Mucosa of descending colon (tissue), 3 donors: ENCODE measurements around the gene CANT1. TPM values are rescaled to one million over a fixed set of nuclear protein-coding genes. Genes with fewer than 3 reads are reported as not detected.
"Not testable (repeated sequence)": the region's sequence is repeated elsewhere in the genome, so short reads cannot be mapped to it uniquely, and the experiment has no call there.

Experiments
- ATAC-seq: fragments of 200-7000 bp; cut with Tn5 transposase; one replicate; pipeline ENCODE4 v1.9.1; 2020; ENCODE audit warnings: mild to moderate bottlenecking, moderate library complexity
- DNase-seq, 3 donors: peaks; one replicate each; pipeline ENCODE4 v3.0.0-alpha.2; 2020
- H3K36me3 ChIP-seq: fragments of 200-600 bp; one replicate; pipeline ENCODE4 v1.8.0; 2021; ENCODE audit warnings: low read depth, mild to moderate bottlenecking
- H3K4me1 ChIP-seq: fragments of 200-600 bp; one replicate; pipeline ENCODE4 v1.8.0; 2021; ENCODE audit warnings: low read depth, mild to moderate bottlenecking
- H3K4me3 ChIP-seq: fragments of 200-600 bp; one replicate; pipeline ENCODE4 v1.8.0; 2021; ENCODE audit warnings: mild to moderate bottlenecking
- H3K9me3 ChIP-seq: fragments of 200-600 bp; one replicate; pipeline ENCODE4 v1.8.0; 2021; ENCODE audit warnings: mild to moderate bottlenecking
- intact Hi-C, 2 donors: fragments of 100-400 bp; cut with DNase I in 1 of 2; cut with micrococcal nuclease in 1 of 2; formaldehyde crosslinking; loops; one replicate each; pipeline versions ENCODE4 v1.11.0 to v1.11.1; 2022; cut with DNase I, micrococcal nuclease
- total RNA-seq, 3 donors: library from RNA; stranded (reverse); fragmentation: NEBNext Ultra II Directional in 2 of 3; extraction: Animal tissue kit (Norgen Biotek cat#: 25700) in 2 of 3; gene quantifications; one replicate each; pipeline versions ENCODE4 v1.2.1 to v1.2.4, GENCODE V29; 2021 to 2023
- TF ChIP-seq, protein P1 (sequence below): fragments of 200-600 bp; IDR thresholded peaks from one replicate; pipeline ENCODE4 v1.8.0; 2022; ENCODE audit warnings: antibody characterized with exemption, mild to moderate bottlenecking
- donor health status: DM: no; HTN: no; CAD: no; lungs with moderate emphysema.
- donor health status: DM: no; HTN: no; CAD: no.
- donor health status: DM: no; HTN: yes; CAD: no.

Gene CANT1
- total RNA-seq, 3 donors from 2014 or later, result 159 to 376 (median 242) TPM

DNA sequence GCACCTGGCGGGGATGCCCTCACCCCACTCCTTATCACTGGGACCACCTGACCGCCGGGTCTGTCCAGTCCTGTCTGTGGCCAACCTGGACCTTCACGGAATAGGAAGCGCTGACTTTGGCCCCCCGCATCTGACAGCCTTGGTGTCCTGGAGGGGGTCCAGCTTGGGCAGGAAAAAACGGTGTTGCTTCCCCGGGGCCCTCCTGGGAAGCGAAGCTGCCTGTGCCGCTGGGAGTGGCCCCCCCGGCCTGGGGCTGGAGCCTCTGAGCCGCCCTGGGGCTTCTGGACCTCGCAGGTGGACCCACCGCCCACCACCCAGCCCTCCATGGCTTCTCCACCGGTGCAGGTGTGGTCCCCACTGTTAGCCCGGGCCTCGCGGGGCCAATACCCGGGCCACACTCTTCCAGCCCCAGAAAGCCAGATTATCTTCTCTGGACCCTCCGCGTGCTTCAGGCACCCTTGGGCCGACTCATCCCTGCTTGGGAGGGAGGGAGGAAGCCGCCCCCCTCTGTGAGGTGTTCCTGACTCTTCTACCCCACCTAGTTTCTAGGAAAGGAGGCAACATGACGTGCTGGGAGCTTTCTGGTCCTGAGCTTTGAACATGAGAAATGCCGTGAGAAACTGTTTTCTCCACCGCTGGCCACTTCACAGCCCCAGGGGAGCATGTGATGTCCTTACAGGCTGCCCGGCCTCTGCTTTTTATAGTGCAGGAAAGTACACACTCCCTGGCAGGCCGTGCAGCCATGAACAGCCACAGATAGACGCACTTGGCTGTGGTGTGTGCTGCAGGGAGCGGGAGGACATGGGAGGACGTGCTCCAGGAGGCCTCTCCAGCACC is 15.6 kb upstream of the CANT1 start:
- Histone ChIP-seq H3K4me1 (peaks cover 50% of the 10 kb centered on the region), H3K9me3 (no peaks in the 10 kb centered on the region), H3K36me3 (no peaks in the 10 kb centered on the region), H3K4me3 (no peak overlapping the region)
- intact Hi-C loops, result no loop called here
- TF ChIP-seq, protein P1, sequence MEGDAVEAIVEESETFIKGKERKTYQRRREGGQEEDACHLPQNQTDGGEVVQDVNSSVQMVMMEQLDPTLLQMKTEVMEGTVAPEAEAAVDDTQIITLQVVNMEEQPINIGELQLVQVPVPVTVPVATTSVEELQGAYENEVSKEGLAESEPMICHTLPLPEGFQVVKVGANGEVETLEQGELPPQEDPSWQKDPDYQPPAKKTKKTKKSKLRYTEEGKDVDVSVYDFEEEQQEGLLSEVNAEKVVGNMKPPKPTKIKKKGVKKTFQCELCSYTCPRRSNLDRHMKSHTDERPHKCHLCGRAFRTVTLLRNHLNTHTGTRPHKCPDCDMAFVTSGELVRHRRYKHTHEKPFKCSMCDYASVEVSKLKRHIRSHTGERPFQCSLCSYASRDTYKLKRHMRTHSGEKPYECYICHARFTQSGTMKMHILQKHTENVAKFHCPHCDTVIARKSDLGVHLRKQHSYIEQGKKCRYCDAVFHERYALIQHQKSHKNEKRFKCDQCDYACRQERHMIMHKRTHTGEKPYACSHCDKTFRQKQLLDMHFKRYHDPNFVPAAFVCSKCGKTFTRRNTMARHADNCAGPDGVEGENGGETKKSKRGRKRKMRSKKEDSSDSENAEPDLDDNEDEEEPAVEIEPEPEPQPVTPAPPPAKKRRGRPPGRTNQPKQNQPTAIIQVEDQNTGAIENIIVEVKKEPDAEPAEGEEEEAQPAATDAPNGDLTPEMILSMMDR, result no peak
- ATAC-seq (peak; percentile 46), DNase-seq (peak in 2 of 3 donors; percentile 63 to 67)

DNA sequence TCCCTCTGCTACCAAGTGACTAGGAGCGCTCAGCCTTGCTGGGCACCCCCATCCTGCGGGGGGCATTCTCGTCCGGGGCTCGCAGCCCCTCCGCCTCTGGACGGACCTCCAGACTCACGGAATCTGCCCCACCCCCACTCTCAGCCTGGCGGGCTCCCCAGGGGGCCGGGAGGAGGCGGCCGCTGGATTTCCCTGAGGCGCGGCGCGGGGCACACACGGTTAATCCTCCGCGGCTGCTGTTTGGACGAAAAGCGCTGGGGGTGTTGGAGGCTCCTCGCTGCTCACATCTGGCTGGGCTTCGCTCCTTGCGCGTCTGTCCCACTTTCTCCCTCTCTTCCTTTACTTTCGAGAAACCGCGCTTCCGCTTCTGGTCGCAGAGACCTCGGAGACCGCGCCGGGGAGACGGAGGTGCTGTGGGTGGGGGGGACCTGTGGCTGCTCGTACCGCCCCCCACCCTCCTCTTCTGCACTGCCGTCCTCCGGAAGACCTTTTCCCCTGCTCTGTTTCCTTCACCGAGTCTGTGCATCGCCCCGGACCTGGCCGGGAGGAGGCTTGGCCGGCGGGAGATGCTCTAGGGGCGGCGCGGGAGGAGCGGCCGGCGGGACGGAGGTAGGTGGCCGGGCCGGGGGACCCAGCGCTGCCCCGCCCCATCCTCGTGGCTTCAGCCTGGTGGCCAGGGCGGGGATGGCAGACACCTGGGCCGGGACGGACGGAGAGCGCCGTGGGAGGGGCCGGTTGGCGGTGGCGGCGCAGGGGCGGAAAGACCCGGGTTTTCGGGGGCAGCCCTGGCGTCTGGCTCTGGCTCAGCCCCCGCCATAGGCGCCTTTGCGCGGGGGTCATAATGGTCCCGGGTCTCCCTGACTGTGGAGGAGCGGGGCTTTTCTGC is 14.6 kb upstream of the CANT1 start, which contains the start of gene C1QTNF1:
TSS of gene C1QTNF1 (plus strand) at position 284 of the 886 bp plus-strand sequence. CDS start 19,800 bp downstream, outside the sequence.
- DNase-seq, result peak; percentile 62 to 84 (median 69)
- intact Hi-C loops, result no loop called here
- Histone ChIP-seq H3K4me3 (no peak within 1 kb of the TSS), H3K36me3 (no peaks in the 10 kb centered on the region), H3K9me3 (no peaks in the 10 kb centered on the region), H3K4me1 (peaks cover 59% of the 10 kb centered on the region)
- peak; percentile 53 for ATAC-seq
- TF ChIP-seq, protein P1, result peak; percentile 20

DNA sequence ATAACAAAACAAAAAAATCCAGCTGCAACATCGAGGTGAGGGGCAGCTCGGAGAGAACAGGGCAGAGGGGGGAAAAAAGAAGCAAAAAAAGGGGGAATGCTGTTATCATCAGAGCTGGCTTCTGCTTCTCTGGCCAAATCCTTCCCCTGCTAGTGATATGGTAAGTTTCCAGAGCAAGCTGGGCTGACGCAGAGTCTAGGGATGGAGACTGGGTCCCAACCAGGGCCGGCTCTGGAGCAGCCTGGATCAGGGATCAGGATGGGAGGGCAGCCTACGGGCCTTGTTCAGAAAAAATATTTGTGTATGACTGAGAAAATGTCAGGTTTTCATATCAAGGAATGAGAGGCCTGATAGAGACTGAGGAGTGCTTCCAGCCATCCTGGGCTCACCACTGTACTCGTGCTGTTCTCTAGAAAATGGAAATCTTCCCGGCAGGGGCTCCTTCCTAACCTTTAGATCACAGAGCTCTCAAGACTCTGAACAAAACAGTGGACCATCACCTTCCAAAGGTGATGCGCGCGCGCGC is 13.7 kb upstream of the CANT1 start:
- DNase-seq, result no peak
- peaks cover 58% of the 10 kb centered on the region for H3K4me1 ChIP-seq
- no peak for ATAC-seq
- intact Hi-C loops, result no loop called here
- H3K36me3 ChIP-seq, result no peaks in the 10 kb centered on the region
- H3K9me3 ChIP-seq, result no peaks in the 10 kb centered on the region
- TF ChIP-seq, protein P1, result no peak
- H3K4me3 ChIP-seq, result no peak overlapping the region

- no peaks in the 10 kb centered on the region for H3K36me3 ChIP-seq
- ATAC-seq, result peak; percentile 3
- DNase-seq, result no peak
- no peaks in the 10 kb centered on the region for H3K9me3 ChIP-seq
- H3K4me1 ChIP-seq, result peaks cover 51% of the 10 kb centered on the region
- TF ChIP-seq, protein P1, result no peak
- no peak overlapping the region for H3K4me3 ChIP-seq
- intact Hi-C loops, result no loop called here
These were observed 13.0 kb upstream of the CANT1 start for GRCh38 chr17:79022507-79022991.

GRCh38 chr17:79021929-79022328 is 12.4 kb upstream of the CANT1 start:
- peaks cover 45% of the 10 kb centered on the region for H3K4me1 ChIP-seq
- intact Hi-C loops, H3K36me3 ChIP-seq, H3K4me3 ChIP-seq, H3K9me3 ChIP-seq, DNase-seq, ATAC-seq: not testable (repeated sequence)
